ENCODE results near the gene MTHFD2L. TPM values are rescaled to one million over a fixed set of nuclear protein-coding genes. Genes with fewer than 3 reads are reported as not detected.
A peak's percentile ranks its signal among the peaks of the same experiment; 100 is the strongest.

MTHFD2L gene
- total and polyA plus RNA-seq, 9 of the 15 experiments (the other 6 are each of a cell fraction or from before 2014, with no cell fraction given), result 10.0 to 39.0 (median 26.0) TPM

GRCh38 chr4:74117024-74117534 lies 40.8 kb upstream of the MTHFD2L start:
- no peaks in the 10 kb centered on the region for H3K27me3 ChIP-seq (ENCODE audit: control insufficient read depth in 2 of 2, insufficient read depth in 2 of 2, low read length in 2 of 2)
- ChIA-PET POLR2A (interaction anchor here (0.7 to 2.2 kb wide), 6 partner anchors 8 to 78 kb away, joined by 3 to 9 read pairs (median 5); partner anchors contain the start of genes CXCL2 and CXCL3), CTCF (ENCODE audit: low intra/inter-chr PET ratio) (no interaction called here)
- intact Hi-C loops (cut with micrococcal nuclease) (no loop called here), in situ Hi-C loops (cut with MboI) (no loop called here)
- no peaks in the 10 kb centered on the region for H3K9me1 ChIP-seq (ENCODE audit: control insufficient read depth, insufficient read depth, low read length)
- no peak overlapping the region for H3K4me3 ChIP-seq
- no peak overlapping the region; the same call in 1 of the 2 replicates for H3K4me2 ChIP-seq (ENCODE audit: insufficient read depth, low read length)
- FAIRE-seq (peak; percentile 74), DNase-seq (ENCODE audit: extremely low read depth in 1 of 4, low spot score in 3 of 4) (peak in 2 of 4 experiments; percentile 29 to 60), ATAC-seq (peak; percentile 67)
- H3K9me3 ChIP-seq (replicated peaks; ENCODE audit: control insufficient read depth, insufficient read depth, low read depth, low read length), result no peaks in the 10 kb centered on the region
- 22% methylated on average over 3 of the region's 3 CpGs for WGBS (ENCODE audit: insufficient coverage, low coverage, missing lambda C conversion rate)
- H3K4me1 ChIP-seq (replicated peaks in 1 of 2; ENCODE audit: control insufficient read depth in 2 of 2, insufficient read depth in 2 of 2, low read length in 2 of 2), result peaks cover 0 to 14% of the 10 kb centered on the region in 2 experiments; a peak in 3 of 5 replicates
- H3K36me3 ChIP-seq (ENCODE audit: control insufficient read depth, insufficient read depth, low read length), result no peaks in the 10 kb centered on the region
- no peaks in the 10 kb centered on the region for H4K20me1 ChIP-seq (replicated peaks; ENCODE audit: control insufficient read depth, insufficient read depth, low read length)
- no TSS peak for BruUV-seq (replicated peaks)
- no peaks in the 10 kb centered on the region for H3K79me2 ChIP-seq (ENCODE audit: control insufficient read depth, insufficient read depth, low read length)
- peak overlapping the region; percentile 81 for H2AFZ ChIP-seq (ENCODE audit: low read depth, low read length)
- peak overlapping the region; percentile 27; the same call in 2 of the 3 replicates for H3K27ac ChIP-seq (ENCODE audit: extremely low read depth, low read depth, low read length)
- H3K9ac ChIP-seq (ENCODE audit: insufficient read depth in 1 of 2, low read depth in 2 of 2, low read length in 2 of 2), result no peak overlapping the region
- TF ChIP-seq JUND (IDR thresholded peaks at IDR 0.05; ENCODE audit: borderline replicate concordance, low read depth, low read length), result peak; percentile 89
- peak; percentile 93; the same call in 2 of the 3 replicates for TF ChIP-seq JUND (tag; IDR thresholded peaks at IDR 0.05; ENCODE audit: borderline replicate concordance, low read depth, low read length)
- TF ChIP-seq ARID1B (IDR thresholded peaks at IDR 0.05), result peak; percentile 50; the same call in 1 of the 2 replicates
- no peak for TF ChIP-seq HDGF (IDR thresholded peaks at IDR 0.05)
- TF ChIP-seq ZNF592 (IDR thresholded peaks at IDR 0.05), result 0 out of 2 replicates have a peak, but pooled peaks have one; percentile 18
- TF ChIP-seq FOXJ2 (tag; IDR thresholded peaks at IDR 0.05), result peak; percentile 95
- TF ChIP-seq MEF2D (tag; conservative IDR thresholded peaks at IDR 0.05; ENCODE audit: low read depth), result 0 out of 2 replicates have a peak, but pooled peaks have one; percentile 50
- peak; percentile 30; the same call in 1 of the 2 replicates for TF ChIP-seq SOX6 (IDR thresholded peaks at IDR 0.05)
- peak; percentile 87 for TF ChIP-seq ATF3 (IDR thresholded peaks at IDR 0.05)
- TF ChIP-seq ATF3 (CRISPR knock-in tag; conservative IDR thresholded peaks at IDR 0.05), result peak; percentile 67; the same call in 1 of the 2 replicates
- TF ChIP-seq ZNF124 (CRISPR knock-in tag; IDR thresholded peaks at IDR 0.05), result no peak
- TF ChIP-seq ZNF395 (CRISPR knock-in tag; IDR thresholded peaks at IDR 0.05), result no peak
- TF ChIP-seq NFATC3 (IDR thresholded peaks at IDR 0.05), result peak; percentile 87; the same call in 1 of the 2 replicates
- peak; percentile 88 for TF ChIP-seq RFX1 (IDR thresholded peaks at IDR 0.05)
- TF ChIP-seq CGGBP1 (CRISPR knock-in tag; IDR thresholded peaks at IDR 0.05), result no peak
- no peak for TF ChIP-seq ZSCAN29 (IDR thresholded peaks at IDR 0.05)
- TF ChIP-seq ZNF586 (CRISPR knock-in tag; conservative IDR thresholded peaks at IDR 0.05), result no peak

Data from K562 (cell line).